ENCODE data around the gene GPX2. TPM values are rescaled to one million over a fixed set of nuclear protein-coding genes. Genes with fewer than 3 reads are reported as not detected.
"Not testable (repeated sequence)": the region's sequence is repeated elsewhere in the genome, so short reads cannot be mapped to it uniquely, and the experiment has no call there.

GPX2 gene
- total and polyA plus RNA-seq, 2 experiments from 2014 or later = not detected

DNA sequence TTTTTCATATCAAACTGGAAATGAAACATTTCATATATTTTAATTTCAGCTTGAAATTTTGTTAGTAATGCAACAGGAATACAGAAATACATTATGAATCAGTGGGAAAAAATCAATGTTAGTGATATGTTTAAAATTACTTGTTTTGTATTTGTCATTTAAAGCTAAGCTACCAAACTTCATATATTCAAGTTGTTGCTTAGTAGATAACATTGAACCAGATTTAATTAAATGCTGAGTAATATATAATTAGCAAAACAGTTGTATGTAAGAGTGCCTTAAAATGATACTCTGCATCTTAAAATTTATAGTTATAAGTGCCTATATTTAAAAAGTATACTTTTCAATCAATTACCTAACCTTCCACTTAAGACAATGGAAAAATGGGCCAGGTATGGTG lies 23.3 kb downstream of the GPX2 start:
- Histone ChIP-seq H3K9me3 (ENCODE audit: low read depth) (no peaks in the 10 kb centered on the region), H3K27me3 (no peaks in the 10 kb centered on the region), H3K36me3 (peaks cover 5% of the 10 kb centered on the region), H3K4me1 (ENCODE audit: low read depth) (peaks cover 13% of the 10 kb centered on the region), H3K27ac (no peak overlapping the region), H3K4me3 (no peak overlapping the region)
- no peak for DNase-seq (ENCODE audit: low read depth in 1 of 2, low spot score in 1 of 2)
- TF ChIP-seq CTCF (IDR thresholded peaks at IDR 0.05; ENCODE audit: low read depth, low read length) = no peak

- DNase-seq (ENCODE audit: low read depth in 1 of 2, low spot score in 1 of 2) = no peak
Measured at GRCh38 chr14:64918216-64918615, 24.3 kb downstream of the GPX2 start.

GRCh38 chr14:64915797-64916196 lies 26.7 kb downstream of the GPX2 start:
- Histone ChIP-seq H3K4me3 (no peak overlapping the region), H3K4me1 (ENCODE audit: low read depth) (peaks cover 18% of the 10 kb centered on the region), H3K27me3 (no peaks in the 10 kb centered on the region), H3K36me3 (no peaks in the 10 kb centered on the region), H3K9me3 (ENCODE audit: low read depth) (no peaks in the 10 kb centered on the region), H3K27ac (no peak overlapping the region)
- DNase-seq (ENCODE audit: low read depth in 1 of 2, low spot score in 1 of 2) = no peak
- TF ChIP-seq CTCF (IDR thresholded peaks at IDR 0.05; ENCODE audit: low read depth, low read length) = no peak

More at GRCh38 chr14:64918216-64918615, 24.3 kb downstream of the GPX2 start:
- TF ChIP-seq CTCF (IDR thresholded peaks at IDR 0.05; ENCODE audit: low read depth, low read length) = no peak
- Histone ChIP-seq H3K27ac (peak overlapping the region; percentile 24), H3K4me3 (no peak overlapping the region), H3K27me3 (no peaks in the 10 kb centered on the region), H3K4me1 (ENCODE audit: low read depth) (peaks cover 13% of the 10 kb centered on the region), H3K36me3 (no peaks in the 10 kb centered on the region), H3K9me3 (ENCODE audit: low read depth) (no peaks in the 10 kb centered on the region)

DNA sequence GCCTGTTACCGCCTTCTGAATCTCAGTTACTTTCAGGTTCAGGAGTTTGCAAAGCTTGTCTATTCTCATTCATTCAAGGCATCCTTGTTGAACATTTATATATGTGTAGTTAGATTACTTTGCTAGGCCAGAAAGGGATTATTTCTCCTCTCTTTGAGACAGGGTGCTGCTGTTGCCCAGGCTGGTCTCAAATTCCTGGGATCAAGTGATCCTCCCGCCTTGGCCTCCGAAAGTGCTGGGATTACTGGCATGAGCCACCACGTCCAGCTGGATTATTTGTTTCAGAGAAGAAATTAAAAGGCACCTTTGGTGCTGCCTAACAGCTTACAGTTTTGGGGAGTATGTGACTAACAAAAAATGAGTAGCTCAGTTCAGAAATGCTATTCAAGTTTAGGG lies 27.5 kb downstream of the GPX2 start:
- no peaks in the 10 kb centered on the region for H3K9me3 ChIP-seq (ENCODE audit: low read depth)
- H3K36me3 ChIP-seq = no peaks in the 10 kb centered on the region
- H3K4me1 ChIP-seq (ENCODE audit: low read depth) = peaks cover 18% of the 10 kb centered on the region
- peak overlapping the region; percentile 80 for H3K4me3 ChIP-seq
- DNase-seq (ENCODE audit: low read depth in 1 of 2, low spot score in 1 of 2) = no peak
- no peaks in the 10 kb centered on the region for H3K27me3 ChIP-seq
- TF ChIP-seq CTCF (IDR thresholded peaks at IDR 0.05; ENCODE audit: low read depth, low read length) = no peak
- H3K27ac ChIP-seq = peak overlapping the region; percentile 94

GRCh38 chr14:64914237-64915028 lies 28.1 kb downstream of the GPX2 start, which contains the start of gene CHURC1:
TSS of gene CHURC1 (plus strand) at chr14:64914455. CDS start at chr14:64914496, 41 bp downstream.
- no peaks in the 10 kb centered on the region for H3K27me3 ChIP-seq
- peaks cover 18% of the 10 kb centered on the region for H3K4me1 ChIP-seq (ENCODE audit: low read depth)
- H3K4me3 ChIP-seq = peak within 1 kb of the TSS; percentile 80
- H3K9me3 ChIP-seq (ENCODE audit: low read depth) = no peaks in the 10 kb centered on the region
- peak within 1 kb of the TSS; percentile 94 for H3K27ac ChIP-seq
- H3K36me3 ChIP-seq = no peaks in the 10 kb centered on the region
- DNase-seq (ENCODE audit: low read depth in 1 of 2, low spot score in 1 of 2) = peak; percentile 98 to 99
- TF ChIP-seq CTCF (IDR thresholded peaks at IDR 0.05; ENCODE audit: low read depth, low read length) = no peak

GRCh38 chr14:64913477-64913876 lies 29.1 kb downstream of the GPX2 start:
- not testable (repeated sequence) for H3K4me3 ChIP-seq; H3K36me3 ChIP-seq; DNase-seq (ENCODE audit: low read depth in 1 of 2, low spot score in 1 of 2); H3K27ac ChIP-seq; H3K27me3 ChIP-seq; H3K9me3 ChIP-seq (ENCODE audit: low read depth)
- H3K4me1 ChIP-seq (ENCODE audit: low read depth) = peaks cover 18% of the 10 kb centered on the region
